GM18868 (cell line): ENCODE measurements around the gene CRADD.

Experiments
- ATAC-seq: cut with Tn5 transposase; IDR thresholded peaks from one replicate; pipeline ENCODE4 v1.9.1; 2021; ENCODE audit warnings: mild to moderate bottlenecking, moderate library complexity; ENCODE audit not compliant: unreplicated experiment

CRADD gene

DNA sequence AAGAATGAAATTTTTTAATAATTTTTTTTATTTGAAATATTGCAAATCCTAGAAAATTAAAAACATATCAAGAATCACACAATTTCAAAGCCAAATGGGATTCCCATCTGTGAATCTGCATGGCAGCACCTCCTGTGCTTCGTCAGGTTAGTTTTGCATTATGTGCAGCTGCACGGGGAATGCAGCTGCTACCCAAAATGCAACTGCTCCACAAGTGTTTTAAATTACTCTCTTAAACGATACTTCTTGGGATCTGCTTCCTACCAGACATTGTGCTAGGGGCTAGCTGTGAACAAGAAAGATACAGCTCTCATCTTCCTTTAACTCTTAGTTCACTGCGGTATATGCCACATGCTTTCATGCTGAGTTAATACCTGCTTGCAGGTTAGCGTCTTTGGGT, 154.2 kb downstream of the CRADD start:
- ATAC-seq = no peak

DNA sequence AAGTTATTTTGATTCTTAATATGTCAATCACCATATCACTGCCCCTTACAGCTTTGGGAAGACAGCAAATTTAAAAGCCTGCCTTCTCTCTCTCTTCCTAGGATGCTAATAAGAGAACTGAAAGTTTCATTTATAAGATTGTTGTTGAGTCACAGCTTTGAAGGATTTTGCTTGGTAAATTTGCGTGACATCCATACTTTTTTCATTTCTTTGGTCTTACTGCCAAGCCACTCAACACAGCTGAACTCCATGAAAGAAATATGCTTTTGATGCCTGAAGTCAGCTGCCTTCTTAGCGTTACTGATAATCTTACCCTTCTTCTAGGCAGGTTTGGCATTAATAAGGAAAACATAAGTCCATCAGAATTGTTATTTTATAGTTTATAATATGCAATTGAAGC, 155.0 kb downstream of the CRADD start:
- no peak for ATAC-seq

DNA sequence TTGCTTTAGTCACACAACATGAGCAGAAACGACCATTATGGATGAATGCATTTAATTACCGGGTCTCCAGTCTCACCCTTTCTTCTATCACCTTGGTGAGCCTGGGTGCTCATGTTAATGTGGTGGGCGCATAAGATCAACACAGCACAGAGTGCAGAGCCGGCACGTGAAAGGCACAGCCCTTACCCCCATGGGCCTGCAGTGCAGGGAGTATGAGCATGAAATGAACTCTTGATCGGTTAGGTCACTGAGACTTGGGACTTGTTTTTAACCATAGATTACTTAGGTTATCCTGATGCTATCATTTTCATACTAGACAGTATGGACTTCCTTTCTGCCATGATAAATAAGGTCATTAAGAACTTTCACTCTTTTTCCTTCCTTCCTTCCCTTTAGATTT, 156.8 kb downstream of the CRADD start:
- no peak for ATAC-seq

DNA sequence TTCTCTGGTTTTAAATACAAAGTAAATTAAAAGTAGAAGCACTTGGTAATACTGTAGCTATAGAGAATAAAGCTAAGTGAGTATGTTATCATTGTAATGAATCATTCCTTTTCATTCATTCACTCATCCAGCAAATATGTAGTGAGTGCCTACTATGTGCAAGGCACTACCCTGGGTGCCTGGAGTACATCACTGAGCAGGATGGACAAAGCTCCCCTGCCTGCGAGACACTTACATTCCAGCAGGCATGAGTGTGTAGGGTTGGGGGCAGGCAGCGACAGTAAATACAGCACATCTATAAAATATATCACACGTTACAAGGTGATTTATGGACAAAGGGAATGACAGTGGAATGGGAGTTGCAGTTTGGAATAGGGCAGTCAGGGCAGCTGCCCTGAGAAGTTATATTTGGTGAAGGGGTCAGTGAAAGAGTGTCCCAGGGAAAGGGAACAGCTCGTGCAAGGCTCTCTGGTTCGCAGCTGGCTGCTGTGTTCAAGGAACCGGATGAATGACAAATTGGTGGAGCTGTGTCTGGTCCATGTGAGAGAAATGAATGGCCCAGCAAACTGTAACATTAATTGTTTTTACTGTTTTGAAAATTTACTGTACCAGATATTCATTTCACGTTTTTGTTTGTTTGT, 159.6 kb downstream of the CRADD start:
- no peak for ATAC-seq

DNA sequence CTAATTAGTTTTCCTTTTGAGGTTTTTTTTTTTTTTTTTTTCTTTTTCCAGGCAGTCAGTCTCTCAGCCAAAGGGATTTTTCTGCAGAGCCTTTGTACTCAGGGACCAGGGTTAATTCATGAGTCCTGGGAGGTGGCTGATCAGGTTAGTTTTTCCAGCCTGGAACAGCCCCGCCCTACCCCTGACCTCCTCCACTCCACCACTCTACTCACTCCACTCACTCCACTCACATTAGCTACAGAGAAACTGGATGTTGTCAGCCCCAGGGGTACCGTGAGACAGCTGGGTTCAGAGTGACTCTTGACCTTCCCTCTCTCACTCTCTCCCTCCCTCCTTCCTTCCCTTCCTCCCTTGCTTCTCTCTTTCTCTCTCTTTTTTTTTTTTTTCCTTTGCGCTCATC, 161.0 kb downstream of the CRADD start:
- ATAC-seq = no peak

DNA sequence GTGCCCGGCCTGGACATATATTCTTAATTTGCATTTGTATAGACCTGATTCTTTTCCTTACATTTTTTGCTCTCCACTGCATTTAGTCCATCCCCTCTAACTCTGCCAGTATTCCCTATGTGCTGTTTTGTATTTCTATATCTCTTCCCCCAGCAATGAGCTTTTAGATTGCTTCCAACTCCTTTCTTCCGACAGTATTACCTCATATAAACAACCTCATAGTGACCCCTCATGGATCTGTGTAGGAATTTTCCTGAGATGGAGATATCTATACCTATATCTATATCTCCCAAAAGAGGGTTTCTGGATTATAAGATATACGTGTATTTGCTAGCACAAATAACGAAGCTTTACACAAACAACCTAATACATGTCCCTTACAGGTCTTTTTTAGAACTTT, 161.9 kb downstream of the CRADD start:
- ATAC-seq = no peak

DNA sequence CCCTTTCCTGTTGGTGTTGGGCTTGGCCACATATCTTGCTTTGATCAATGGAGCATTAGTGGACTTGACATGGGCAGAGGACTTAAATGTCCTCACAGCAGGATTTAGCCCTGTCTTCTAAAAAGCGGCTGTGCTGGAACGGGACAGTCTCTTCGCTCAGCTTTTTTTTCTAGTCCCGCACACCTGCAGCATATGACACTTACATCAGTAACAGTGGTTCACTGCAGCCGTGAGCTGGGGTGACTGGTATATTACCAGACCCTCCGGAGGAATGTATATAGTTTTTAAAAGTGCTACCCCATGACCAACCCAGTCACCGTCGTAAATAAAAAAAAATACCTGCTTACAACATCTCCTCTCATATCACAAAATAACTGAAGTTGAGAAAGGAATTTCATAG, 164.5 kb downstream of the CRADD start:
- no peak for ATAC-seq

DNA sequence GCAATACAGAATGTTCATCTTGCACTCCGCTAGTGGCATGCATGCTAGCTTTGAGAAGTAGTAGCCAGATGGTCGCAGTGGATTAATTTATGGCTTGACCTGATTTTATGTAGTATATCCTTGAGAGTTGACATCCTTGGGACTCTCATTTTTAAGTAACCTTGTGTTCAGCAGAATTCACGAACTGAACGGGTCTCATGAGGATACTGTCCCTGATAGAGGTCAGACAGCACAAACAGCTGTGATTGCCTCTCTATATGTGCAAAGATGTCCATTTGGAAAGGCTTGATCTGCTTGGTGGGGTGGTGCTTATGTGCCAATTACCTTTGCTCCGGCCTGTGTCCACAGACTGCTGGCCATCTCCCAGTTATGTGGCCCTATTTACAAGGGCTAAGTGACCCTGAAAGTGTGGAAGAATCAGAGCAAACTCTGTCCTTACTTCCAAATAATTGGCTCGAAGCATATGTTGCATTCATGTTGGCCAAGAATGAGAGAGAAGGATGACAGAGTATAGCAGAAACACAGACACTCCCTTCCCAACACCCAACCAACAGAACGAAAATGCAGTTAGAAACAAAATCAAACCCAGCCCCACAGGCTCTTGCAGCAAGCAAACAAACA, 167.1 kb downstream of the CRADD start:
- no peak for ATAC-seq

DNA sequence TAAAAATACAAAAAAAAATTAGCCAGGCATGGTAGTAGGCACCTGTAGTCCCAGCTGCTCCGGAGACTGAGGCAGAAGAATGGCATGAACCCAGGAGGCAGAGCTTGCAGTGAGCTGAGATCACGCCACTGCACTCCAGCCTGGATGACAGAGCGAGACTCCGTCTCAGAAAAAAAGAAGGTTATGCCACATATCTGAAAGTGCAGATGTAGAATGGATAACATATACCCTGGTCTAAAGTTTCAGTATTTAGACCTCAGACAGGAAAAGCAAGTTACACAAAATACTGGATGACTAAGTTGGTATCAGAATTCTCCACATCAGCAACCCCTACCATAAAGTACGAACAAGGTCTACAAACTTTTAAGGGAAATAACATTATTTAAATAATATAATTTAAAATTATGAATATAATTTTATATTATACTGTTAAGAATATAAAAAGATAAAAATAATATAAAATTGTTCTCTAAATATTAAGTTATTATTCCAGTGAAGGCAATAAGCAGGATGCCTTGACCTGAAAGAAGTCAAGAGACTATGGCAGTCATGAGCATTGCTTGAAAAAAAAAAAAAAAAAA, 169.9 kb downstream of the CRADD start:
- ATAC-seq = no peak

DNA sequence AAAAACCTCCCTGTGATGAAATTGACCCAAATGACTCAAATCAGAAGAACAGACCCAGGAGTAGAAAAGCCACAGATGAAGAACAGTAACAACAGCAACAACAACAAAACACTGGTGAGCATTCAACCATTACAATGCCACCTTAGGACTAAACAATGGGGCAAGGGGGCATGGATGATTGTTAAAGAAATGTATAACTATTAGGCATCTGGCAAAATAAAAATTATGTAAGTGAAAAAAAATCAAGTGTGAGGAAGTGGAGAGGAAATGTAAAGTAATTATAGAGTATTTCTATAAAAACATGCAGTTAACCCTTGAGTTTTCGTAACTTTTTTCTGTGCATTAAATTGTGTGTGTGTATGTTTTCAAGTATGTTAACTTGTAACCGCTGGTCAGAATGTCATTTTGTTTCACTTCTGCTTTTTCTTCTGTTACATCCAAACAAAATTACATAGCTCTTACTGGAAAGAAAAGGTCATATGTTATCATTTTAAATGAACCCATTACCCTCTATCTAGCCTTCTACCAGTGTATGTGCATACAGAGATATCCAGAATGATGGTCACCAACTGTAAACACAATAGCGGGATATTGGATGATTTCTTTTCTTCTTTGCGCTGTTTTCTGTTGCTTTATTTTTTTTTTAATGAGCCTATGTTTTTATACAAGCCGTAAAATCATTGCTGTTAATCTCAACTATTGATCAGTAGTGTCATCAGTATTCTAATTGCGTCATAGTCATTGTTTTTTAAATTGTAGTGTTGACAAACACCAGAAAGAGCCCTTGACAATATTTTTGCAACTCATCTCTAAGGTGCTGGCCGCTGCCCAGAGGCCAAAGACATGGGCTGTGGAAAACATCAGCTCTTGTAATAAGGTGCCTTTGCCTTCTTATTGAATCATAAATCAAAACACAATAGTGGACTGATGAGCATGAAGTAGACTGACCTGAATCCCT, 170.6 kb downstream of the CRADD start:
- ATAC-seq = peak; percentile 87

DNA sequence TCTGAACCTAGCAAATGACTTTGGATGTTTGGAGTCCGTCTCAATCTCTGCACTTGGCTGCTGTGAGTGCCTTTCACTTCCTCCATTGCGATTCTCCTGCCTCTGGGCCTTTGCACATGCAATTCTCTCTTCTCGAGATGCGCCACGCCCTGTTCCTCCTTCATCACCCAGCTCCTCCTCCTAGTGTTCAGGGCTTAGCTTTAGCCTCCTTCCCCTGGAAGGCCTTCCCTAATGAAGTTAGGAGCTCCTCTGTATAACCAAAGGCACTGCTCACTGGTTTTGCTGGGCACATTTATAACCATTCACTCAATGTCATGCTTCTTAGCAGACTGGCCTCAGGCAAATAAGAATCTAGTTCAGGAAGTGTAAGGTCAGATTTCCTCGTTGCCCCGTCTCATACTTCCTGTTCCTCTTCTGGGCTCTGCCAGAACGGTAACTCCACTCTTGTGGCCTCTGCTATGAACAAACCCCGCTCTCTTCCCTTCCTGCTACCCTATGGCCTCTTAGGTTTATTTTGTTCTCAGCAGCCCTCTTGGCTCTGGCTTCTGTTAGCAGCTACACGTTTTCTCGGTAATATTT, 171.4 kb downstream of the CRADD start:
- ATAC-seq = no peak

DNA sequence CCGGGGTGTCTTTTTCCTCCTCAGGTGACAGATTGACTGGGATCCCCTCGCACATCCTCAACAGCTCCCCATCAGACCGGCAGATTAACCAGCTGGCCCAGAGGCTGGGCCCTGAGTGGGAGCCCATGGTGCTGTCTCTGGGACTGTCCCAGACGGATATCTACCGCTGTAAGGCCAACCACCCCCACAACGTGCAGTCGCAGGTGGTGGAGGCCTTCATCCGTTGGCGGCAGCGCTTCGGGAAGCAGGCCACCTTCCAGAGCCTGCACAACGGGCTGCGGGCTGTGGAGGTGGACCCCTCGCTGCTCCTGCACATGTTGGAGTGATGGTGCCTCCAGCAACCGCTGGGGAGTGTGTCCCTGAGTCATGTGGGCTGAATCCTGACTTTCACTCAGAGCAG, 172.8 kb downstream of the CRADD start:
- ATAC-seq = no peak

DNA sequence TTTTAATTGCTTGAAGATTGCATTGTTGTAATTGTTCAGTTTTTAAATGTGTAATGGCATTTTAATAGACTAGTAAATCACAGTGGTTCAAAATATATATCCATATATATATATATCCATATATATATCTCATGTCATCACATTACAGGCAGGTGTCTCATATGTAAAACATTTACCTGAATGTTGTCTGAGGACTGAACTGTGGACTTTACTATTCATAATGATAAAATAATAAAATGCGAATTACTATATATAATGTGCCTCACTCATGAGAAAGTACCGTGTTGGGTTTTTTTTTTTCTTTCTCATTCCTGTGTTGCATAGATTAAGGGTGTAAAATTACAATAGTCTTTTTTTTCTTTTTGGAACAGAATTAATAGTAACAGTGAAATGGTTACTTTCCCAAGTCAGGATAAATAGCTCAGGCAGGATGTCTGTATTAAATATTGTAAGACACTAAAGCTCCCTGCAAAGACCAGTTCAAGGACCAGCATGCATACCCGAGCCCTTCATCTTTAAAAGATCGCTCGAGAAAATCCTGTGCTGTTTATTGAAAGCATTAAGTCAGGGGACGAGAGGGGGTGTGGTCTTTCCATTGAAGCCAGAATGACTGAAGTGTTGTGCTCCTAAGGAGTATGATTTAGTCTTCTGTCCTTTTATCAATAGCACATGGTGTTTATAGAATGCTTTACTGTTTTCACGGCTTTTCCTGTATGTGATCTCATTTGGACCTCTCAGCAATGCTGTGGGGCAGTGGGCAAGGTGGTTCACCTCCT, 173.5 kb downstream of the CRADD start:
- ATAC-seq = no peak

DNA sequence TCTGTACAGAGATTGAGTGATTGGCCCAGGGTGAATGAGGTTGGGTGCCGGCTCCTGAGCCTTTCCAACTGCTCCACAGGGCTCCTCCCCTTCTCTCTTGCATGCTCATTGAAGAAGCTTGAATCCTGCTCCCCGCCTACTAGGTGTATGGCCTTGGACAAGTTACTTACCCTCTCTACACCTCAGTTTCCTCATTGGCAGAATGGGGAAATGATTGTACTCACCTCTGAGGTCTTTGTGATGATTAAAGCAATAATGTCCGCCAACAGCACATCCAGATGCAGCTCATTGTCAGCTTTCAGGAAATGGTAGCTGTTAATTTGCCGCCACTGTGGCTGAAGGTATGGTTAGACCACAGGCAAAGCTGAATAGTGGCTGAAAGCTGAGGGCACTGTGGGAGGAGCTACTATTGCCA, 174.1 kb downstream of the CRADD start:
- ATAC-seq = no peak

DNA sequence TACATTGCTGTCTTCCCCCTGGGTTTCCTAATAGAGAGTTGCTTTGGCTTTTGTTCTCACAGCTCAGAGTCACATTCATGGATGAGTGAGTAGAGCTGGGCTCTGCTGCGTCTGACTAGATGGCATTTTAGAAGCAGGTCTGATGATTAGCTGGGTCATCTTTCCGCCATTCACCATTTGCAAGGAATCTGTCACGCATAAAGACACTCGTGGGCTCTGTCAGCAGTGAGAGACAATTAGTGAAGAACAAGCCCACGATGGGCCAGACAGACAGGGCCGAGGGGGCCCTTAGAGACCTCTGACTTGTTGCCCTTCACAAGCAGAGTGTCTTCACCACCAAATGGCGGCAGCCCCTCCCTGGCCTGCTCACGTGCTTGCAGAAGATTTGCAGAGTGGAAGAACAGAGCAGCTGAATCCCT, 175.0 kb downstream of the CRADD start:
- no peak for ATAC-seq

DNA sequence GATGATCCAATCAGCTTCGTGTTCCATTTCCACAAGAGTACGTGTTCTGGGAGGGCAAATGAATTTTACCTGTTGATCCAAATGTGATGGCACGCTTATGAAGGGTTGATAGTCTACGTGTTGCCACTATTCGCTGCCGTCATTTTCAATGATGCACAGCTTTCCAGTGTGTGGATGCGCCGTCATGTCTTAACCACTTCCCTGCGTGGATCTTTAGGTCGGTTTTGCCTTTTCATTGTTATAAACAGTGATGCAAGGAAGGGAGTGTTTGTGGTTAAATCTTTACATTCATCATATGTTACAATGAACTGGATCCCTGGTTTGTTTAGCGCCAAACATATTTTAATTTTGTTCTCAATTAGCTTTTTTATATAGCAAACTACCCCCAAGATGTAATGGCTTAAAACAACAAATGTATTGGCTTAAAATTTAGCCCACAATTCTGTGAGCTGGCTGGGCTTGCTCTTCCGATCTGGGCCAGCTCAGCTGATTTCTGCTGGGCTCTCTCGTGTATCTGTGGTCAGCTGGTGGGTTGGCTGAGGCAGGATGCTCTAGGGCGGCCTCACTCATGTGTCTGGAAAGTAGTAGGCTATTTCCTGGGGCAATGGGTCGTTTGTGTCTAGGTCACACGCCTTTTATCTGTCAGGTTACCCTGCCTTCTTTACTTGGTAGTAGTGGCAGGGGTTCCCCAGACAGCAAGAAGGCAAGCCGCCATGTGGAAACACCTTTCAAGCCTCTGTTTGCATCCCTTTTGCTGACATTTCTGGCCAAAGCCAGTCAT, 176.7 kb downstream of the CRADD start:
- ATAC-seq = no peak

DNA sequence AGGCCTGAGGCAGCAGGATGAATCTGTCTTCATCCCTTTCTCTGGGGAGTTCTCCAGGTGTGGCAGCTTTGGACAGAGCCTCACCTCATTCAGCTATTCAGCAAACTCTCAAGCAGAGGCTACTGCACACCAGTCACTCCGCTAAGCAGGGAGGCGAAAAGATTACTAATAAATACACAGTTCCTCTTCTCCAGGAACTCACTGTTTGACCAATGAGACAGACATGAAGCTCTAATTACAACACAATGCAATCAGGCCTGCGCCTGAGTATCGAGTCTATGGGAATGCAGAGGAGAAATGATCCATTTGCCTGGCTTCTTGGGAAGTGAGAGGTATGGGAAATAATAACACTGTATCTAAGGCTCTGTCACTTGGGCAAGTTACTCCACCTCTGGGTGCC, 178.1 kb downstream of the CRADD start:
- ATAC-seq = no peak

DNA sequence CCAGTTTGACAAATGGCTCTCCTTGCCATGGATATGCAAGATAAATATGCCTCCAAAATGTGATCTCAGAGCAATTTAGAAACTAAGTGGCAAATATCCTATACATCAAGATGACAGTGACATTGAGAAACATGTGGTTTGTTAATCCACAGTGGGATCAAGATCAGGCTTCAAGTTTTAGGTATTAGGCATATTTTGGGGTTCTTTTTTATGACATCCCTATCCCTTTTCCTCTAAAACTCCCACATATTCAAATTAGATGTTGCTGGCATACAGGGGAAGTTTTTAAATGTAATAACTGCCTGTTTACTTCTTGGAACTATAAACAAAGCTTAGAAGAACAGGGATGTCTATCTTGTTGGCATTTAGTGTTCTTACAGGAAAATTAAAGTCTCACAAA, 179.4 kb downstream of the CRADD start:
- no peak for ATAC-seq

DNA sequence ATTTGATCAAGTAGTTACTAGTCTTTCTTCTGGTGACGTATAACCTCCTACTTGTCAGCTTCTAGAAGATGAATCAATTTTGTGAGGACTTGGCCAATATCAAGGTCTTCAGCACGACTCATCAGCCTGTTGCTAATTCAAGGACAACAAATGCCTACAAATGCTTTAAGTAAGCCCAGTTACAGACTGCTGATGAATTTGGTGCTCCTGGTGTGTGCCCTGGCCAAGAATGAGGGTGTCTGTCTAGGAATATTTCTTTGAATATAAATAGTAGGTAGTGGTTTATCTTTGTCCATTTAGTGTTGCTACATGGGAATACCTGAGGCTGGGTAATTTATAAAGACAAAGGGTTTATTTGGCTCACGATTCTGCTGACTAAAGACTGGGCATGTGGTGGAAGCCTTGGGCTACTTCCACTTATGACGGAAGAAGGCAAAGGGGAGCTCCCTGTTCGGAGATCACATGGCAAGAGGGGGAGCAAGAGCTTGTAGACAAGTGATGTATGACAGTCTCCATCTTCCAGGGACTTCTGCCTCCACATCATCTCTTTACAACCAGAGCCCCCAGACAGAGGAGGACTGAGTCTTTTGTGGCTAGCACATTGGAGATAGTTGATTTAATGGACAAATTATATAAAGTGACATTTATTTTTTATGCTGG, 180.2 kb downstream of the CRADD start:
- no peak for ATAC-seq
